IMR-90 (cell line): ENCODE measurements around the gene ZNF200. TPM values are rescaled to one million over a fixed set of nuclear protein-coding genes. Genes with fewer than 3 reads are reported as not detected.

ENCODE experiments used
- ATAC-seq: fragments of 200-7000 bp; cut with Tn5 transposase; 2 replicates; pipeline ENCODE4 v1.9.1; 2020; ENCODE audit warnings: low read depth, mild to moderate bottlenecking, moderate library complexity
- BruUV-seq: library from RNA; stranded (reverse); fragments of 400-500 nt; replicated peaks from 2 replicates; lab custom pipeline; 2021; lab: Mats Ljungman, UMichigan
- CTCF ChIA-PET: fragments of 300-600 bp; formaldehyde crosslinking; extraction: SDS; loops from one replicate; lab custom pipeline; 2021; ENCODE audit warnings: antibody characterized with exemption; lab: Yijun Ruan, JAX
- POLR2A ChIA-PET: fragments of 300-600 bp; sonication (Branson Sonifier 250); formaldehyde crosslinking; loops from one replicate; lab custom pipeline; 2022; ENCODE audit warnings: antibody characterized with exemption; ENCODE audit not compliant: unreplicated experiment; lab: Charles Lee
- DNase-seq: peaks from one replicate; pipeline ENCODE4 v3.0.0; 2013
- H2AFZ ChIP-seq: replicated peaks from 2 replicates; pipeline ENCODE3; 2013; ENCODE audit warnings: low read length, mild to moderate bottlenecking; ENCODE audit not compliant: poor library complexity
- H2AK5ac ChIP-seq: 2 replicates; pipeline ENCODE4 v1.6.1; 2013; ENCODE audit warnings: low read depth, low read length, inconsistent platforms
- H2AK9ac ChIP-seq: replicated peaks from 2 replicates; pipeline ENCODE3; 2013; ENCODE audit warnings: mild to moderate bottlenecking, low read depth, low read length, moderate library complexity; ENCODE audit not compliant: poor library complexity
- H2BK120ac ChIP-seq: 2 replicates; pipeline ENCODE4 v1.6.1; 2013; ENCODE audit warnings: low read depth, low read length, inconsistent platforms
- H2BK15ac ChIP-seq: 3 replicates; pipeline ENCODE4 v1.6.1; 2013; ENCODE audit warnings: low read depth, low read length, inconsistent platforms
- H2BK20ac ChIP-seq: 2 replicates; pipeline ENCODE4 v1.6.1; 2013; ENCODE audit warnings: low read depth, mild to moderate bottlenecking, inconsistent platforms, low read length, moderate library complexity
- H2BK5ac ChIP-seq: 2 replicates; pipeline ENCODE4 v1.6.1; 2013; ENCODE audit warnings: mild to moderate bottlenecking, low read depth, low read length, inconsistent platforms; ENCODE audit not compliant: poor library complexity, severe bottlenecking
- H3K14ac ChIP-seq: replicated peaks from 2 replicates; pipeline ENCODE4 v1.6.1; 2013; ENCODE audit warnings: low read depth, low read length, inconsistent platforms
- H3K18ac ChIP-seq: 2 replicates; pipeline ENCODE4 v1.6.1; 2013; ENCODE audit warnings: low read depth, low read length, control low read depth
- H3K23ac ChIP-seq: 2 replicates; pipeline ENCODE4 v1.6.1; 2013; ENCODE audit warnings: low read depth, low read length, inconsistent platforms
- H3K27ac ChIP-seq: 2 replicates; pipeline ENCODE4 v1.5.1; 2013; ENCODE audit warnings: mild to moderate bottlenecking, control low read depth, low read length; ENCODE audit not compliant: insufficient read depth
- H3K27me3 ChIP-seq: 2 replicates; pipeline ENCODE4 v1.6.1; 2013; ENCODE audit warnings: low read length; ENCODE audit not compliant: control insufficient read depth, insufficient read depth
- H3K36me3 ChIP-seq: 2 replicates; pipeline ENCODE4 v1.6.1; 2013; ENCODE audit warnings: low read length, mixed read lengths; ENCODE audit not compliant: control insufficient read depth, insufficient read depth
- H3K4ac ChIP-seq: 2 replicates; pipeline ENCODE4 v1.6.1; 2013; ENCODE audit warnings: low read depth, low read length, inconsistent platforms
- H3K4me1 ChIP-seq: 2 replicates; pipeline ENCODE4 v1.6.1; 2013; ENCODE audit warnings: low read length, mixed read lengths; ENCODE audit not compliant: control insufficient read depth, insufficient read depth
- H3K4me2 ChIP-seq: 2 replicates; pipeline ENCODE4 v1.6.1; 2013; ENCODE audit warnings: low read depth, mild to moderate bottlenecking, control low read depth, low read length, moderate library complexity
- H3K4me3 ChIP-seq: 2 replicates; pipeline ENCODE4 v1.5.1; 2013; ENCODE audit warnings: low read depth, mild to moderate bottlenecking, control low read depth, low read length, moderate library complexity; ENCODE audit not compliant: insufficient read depth
- H3K56ac ChIP-seq: 2 replicates; pipeline ENCODE4 v1.6.1; 2013; ENCODE audit warnings: low read length, inconsistent platforms; ENCODE audit not compliant: insufficient read depth; ENCODE audit errors: extremely low read depth
- H3K79me1 ChIP-seq, 2 experiments: 2 replicates each; pipeline ENCODE4 v1.6.1; 2013; ENCODE audit warnings: low read length in 2 of 2, inconsistent platforms in 1 of 2, low read depth in 1 of 2
- H3K9ac ChIP-seq: 2 replicates; pipeline ENCODE4 v1.6.1; 2013; ENCODE audit warnings: low read depth, low read length, control low read depth
- H3K9me1 ChIP-seq: 2 replicates; pipeline ENCODE4 v1.6.1; 2013; ENCODE audit warnings: low read length, inconsistent platforms; ENCODE audit not compliant: insufficient read depth
- H3K9me3 ChIP-seq: 2 replicates; pipeline ENCODE4 v1.6.1; 2013; ENCODE audit warnings: low read length; ENCODE audit not compliant: control insufficient read depth, insufficient read depth
- H4K20me1 ChIP-seq: 2 replicates; pipeline ENCODE4 v1.6.1; 2013; ENCODE audit warnings: low read length, inconsistent platforms; ENCODE audit not compliant: insufficient read depth
- H4K5ac ChIP-seq: 2 replicates; pipeline ENCODE4 v1.6.1; 2013; ENCODE audit warnings: mild to moderate bottlenecking, low read depth, low read length, control low read depth
- H4K8ac ChIP-seq, 2 experiments: 2 replicates each; pipeline ENCODE4 v1.6.1; 2013; ENCODE audit warnings: low read depth in 2 of 2, low read length in 2 of 2, control low read depth in 1 of 2, inconsistent platforms in 1 of 2
- H4K91ac ChIP-seq: 2 replicates; pipeline ENCODE4 v1.6.1; 2013; ENCODE audit warnings: low read depth, low read length, inconsistent platforms; ENCODE audit not compliant: insufficient read depth
- CEBPB ChIP-seq: IDR thresholded peaks from 2 replicates; pipeline ENCODE4 v1.6.1; 2012; ENCODE audit warnings: low read depth, low read length, improper control_type of control experiment
- MAFK ChIP-seq: IDR thresholded peaks from 2 replicates; pipeline ENCODE4 v1.6.1; 2012; ENCODE audit warnings: low read depth, low read length, improper control_type of control experiment
- MAZ ChIP-seq: IDR thresholded peaks from 2 replicates; pipeline ENCODE4 v1.6.1; 2012; ENCODE audit warnings: low read depth, mild to moderate bottlenecking, low read length, improper control_type of control experiment, moderate library complexity, borderline replicate concordance
- MXI1 ChIP-seq: IDR thresholded peaks from 2 replicates; pipeline ENCODE4 v1.6.1; 2012; ENCODE audit warnings: low read depth, mild to moderate bottlenecking, low read length, moderate library complexity, borderline replicate concordance
- NFE2L2 ChIP-seq: fragments of 150-350 bp; IDR thresholded peaks from 2 replicates; pipeline ENCODE4 v1.6.1; 2016; ENCODE audit warnings: low read depth, mild to moderate bottlenecking, low read length
- POLR2A ChIP-seq: IDR thresholded peaks from 2 replicates; pipeline ENCODE4 v1.6.1; 2012; ENCODE audit warnings: mild to moderate bottlenecking, low read depth, low read length
- RAD21 ChIP-seq: IDR thresholded peaks from 2 replicates; pipeline ENCODE4 v1.6.1; 2012; ENCODE audit warnings: low read length, improper control_type of control experiment
- RCOR1 ChIP-seq: IDR thresholded peaks from 2 replicates; pipeline ENCODE4 v1.6.1; 2012; ENCODE audit warnings: mild to moderate bottlenecking, low read length, improper control_type of control experiment; ENCODE audit not compliant: insufficient replicate concordance
- RFX5 ChIP-seq: IDR thresholded peaks from 2 replicates; pipeline ENCODE4 v1.8.0; 2012; ENCODE audit warnings: low read depth, mild to moderate bottlenecking, low read length, moderate library complexity
- SMC3 ChIP-seq: fragments of 150-350 bp; IDR thresholded peaks from 2 replicates; pipeline ENCODE4 v1.6.1; 2016; ENCODE audit warnings: low read depth, mild to moderate bottlenecking, antibody characterized with exemption, low read length, moderate library complexity
- WGBS, 2 experiments: methylation state at CpG; one replicate each; pipeline versions ENCODE4 v1.1.5 to v1.1.7; 2013; ENCODE audit warnings: missing lambda C conversion rate in 2 of 2; ENCODE audit not compliant: insufficient read length in 1 of 2; ENCODE audit errors: extremely low coverage in 2 of 2; 5-methylcytosine and 5-hydroxymethylcytosine counted together
- dilution Hi-C: fragments of 300-500 bp; cut with HindIII; formaldehyde crosslinking; loops from one replicate; pipeline ENCODE4 v1.14.3; 2018; ENCODE audit warnings: low sequenced_read_pairs; ENCODE audit not compliant: unreplicated experiment
- in situ Hi-C: fragments of 300-500 bp; cut with MboI; formaldehyde crosslinking; loops from 3 replicates; pipeline ENCODE4 v1.14.3; 2019; ENCODE audit warnings: low sequenced_read_pairs, inconsistent platforms, mixed read lengths
- intact Hi-C: fragments of 100-400 bp; cut with micrococcal nuclease; formaldehyde crosslinking; loops from 2 replicates; pipeline ENCODE4 v1.10.0; 2022
- polyA plus RNA-seq, 3 experiments: library from polyadenylated mRNA; depleted of rRNA; stranded (reverse); fragments of >200 nt; gene quantifications; 2 replicates each; pipeline ENCODE4 v1.2.3, GENCODE V29; 2012; ENCODE audit warnings: low replicate concordance in 1 of 3
- total RNA-seq: library from RNA; depleted of rRNA; stranded (reverse); fragments of >200 nt; gene quantifications from 2 replicates; pipeline ENCODE4 v1.2.3, GENCODE V29; 2012
- TF ChIP-seq, protein P1 (sequence below): fragments of 150-350 bp; IDR thresholded peaks from 2 replicates; pipeline ENCODE4 v1.6.1; 2017; ENCODE audit warnings: mild to moderate bottlenecking, antibody characterized with exemption, low read length, low read depth

Gene ZNF200
- total and polyA plus RNA-seq, 2 of the 4 experiments (the other 2 are of a cell fraction): 3.7 to 7.5 TPM

DNA sequence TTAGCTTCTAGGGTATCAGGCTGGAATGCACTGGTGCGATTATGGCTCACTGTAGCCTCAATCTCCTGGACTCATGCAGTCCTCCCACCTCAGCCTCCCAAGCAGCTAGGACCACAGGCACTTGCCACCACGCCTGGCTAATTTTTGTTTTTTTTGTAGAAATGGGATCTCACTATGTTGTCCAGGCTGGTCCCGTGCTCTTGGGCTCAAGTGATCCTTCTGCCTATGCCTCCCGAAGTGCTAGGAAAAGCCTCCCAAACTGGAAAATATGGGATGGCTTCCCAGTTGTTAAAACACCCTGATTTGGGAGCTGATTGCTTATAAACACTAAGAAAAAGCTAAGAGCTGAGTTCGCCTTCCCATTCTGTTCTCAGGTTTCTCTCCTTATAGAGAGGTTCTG, 41.7 kb upstream of the ZNF200 start:
- no peaks in the 10 kb centered on the region for H3K9me1 ChIP-seq
- BruUV-seq: no TSS peak
- H3K36me3 ChIP-seq: no peaks in the 10 kb centered on the region
- no peak overlapping the region for H2BK120ac ChIP-seq
- no peak overlapping the region for H2AK9ac ChIP-seq
- no peak overlapping the region for H3K9ac ChIP-seq
- H3K4me1 ChIP-seq: no peaks in the 10 kb centered on the region
- no peak overlapping the region for H3K4ac ChIP-seq
- H3K14ac ChIP-seq: no peak overlapping the region
- WGBS, 2 experiments: no CpG with 5 or more reads among the region's 5 CpGs
- ChIA-PET POLR2A (no interaction called here), CTCF (interaction anchor here (1.5 kb wide), 1 partner anchor 10 kb away, joined by 3 read pairs; no protein-coding TSS in a partner anchor)
- H3K9me3 ChIP-seq: no peaks in the 10 kb centered on the region
- H4K8ac ChIP-seq: no peak overlapping the region
- H4K91ac ChIP-seq: no peak overlapping the region
- H3K23ac ChIP-seq: no peak overlapping the region
- H3K79me1 ChIP-seq: peaks cover 0 to 5% of the 10 kb centered on the region in 2 experiments; a peak in 1 of 4 replicates
- no peak overlapping the region for H3K27ac ChIP-seq
- H3K18ac ChIP-seq: no peak overlapping the region
- H3K56ac ChIP-seq: no peak overlapping the region
- no peak overlapping the region for H3K4me3 ChIP-seq
- in situ Hi-C loops: no loop called here
- no peak overlapping the region for H2BK20ac ChIP-seq
- peaks cover 3% of the 10 kb centered on the region for H3K27me3 ChIP-seq
- H4K5ac ChIP-seq: no peak overlapping the region
- no peak for TF ChIP-seq NFE2L2
- no peak for TF ChIP-seq POLR2A
- no peak for TF ChIP-seq RCOR1
- TF ChIP-seq SMC3: no peak
- TF ChIP-seq RFX5: no peak
- no peak for TF ChIP-seq MAFK
- no peak for TF ChIP-seq CEBPB
- no peak for TF ChIP-seq RAD21
- TF ChIP-seq, protein P1, sequence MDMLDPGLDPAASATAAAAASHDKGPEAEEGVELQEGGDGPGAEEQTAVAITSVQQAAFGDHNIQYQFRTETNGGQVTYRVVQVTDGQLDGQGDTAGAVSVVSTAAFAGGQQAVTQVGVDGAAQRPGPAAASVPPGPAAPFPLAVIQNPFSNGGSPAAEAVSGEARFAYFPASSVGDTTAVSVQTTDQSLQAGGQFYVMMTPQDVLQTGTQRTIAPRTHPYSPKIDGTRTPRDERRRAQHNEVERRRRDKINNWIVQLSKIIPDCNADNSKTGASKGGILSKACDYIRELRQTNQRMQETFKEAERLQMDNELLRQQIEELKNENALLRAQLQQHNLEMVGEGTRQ: no peak
- no peak for TF ChIP-seq MAZ
- no peak for TF ChIP-seq MXI1
- ATAC-seq (no peak), DNase-seq (no peak)
- H2AK5ac ChIP-seq: no peak overlapping the region
- H4K20me1 ChIP-seq: no peaks in the 10 kb centered on the region
- H2AFZ ChIP-seq: no peak overlapping the region
- dilution Hi-C loops: no loop called here
- H2BK15ac ChIP-seq: no peak overlapping the region
- intact Hi-C loops: no loop called here
- no peak overlapping the region for H2BK5ac ChIP-seq
- H3K4me2 ChIP-seq: no peak overlapping the region
